Activated naive CD8-positive, alpha-beta T cell (primary cell): ENCODE results near the gene ACTL10.
"Not testable (repeated sequence)": the region's sequence is repeated elsewhere in the genome, so short reads cannot be mapped to it uniquely, and the experiment has no call there.

Experiments used
- H3K27ac Mint-ChIP-seq: one replicate; pipeline ENCODE4 v1.8.0; 2021; ENCODE audit warnings: mixed read lengths
- H3K27me3 Mint-ChIP-seq: one replicate; pipeline ENCODE4 v1.8.0; 2021; ENCODE audit warnings: mixed read lengths
- H3K36me3 Mint-ChIP-seq: one replicate; pipeline ENCODE4 v1.8.0; 2021; ENCODE audit warnings: mixed read lengths
- H3K4me1 Mint-ChIP-seq: one replicate; pipeline ENCODE4 v1.8.0; 2021; ENCODE audit warnings: low read depth, mixed read lengths
- H3K4me3 Mint-ChIP-seq: one replicate; pipeline ENCODE4 v1.8.0; 2021; ENCODE audit warnings: mild to moderate bottlenecking, mixed read lengths
- H3K9me3 Mint-ChIP-seq: one replicate; pipeline ENCODE4 v1.8.0; 2021; ENCODE audit warnings: low read depth, mixed read lengths

Gene ACTL10

DNA sequence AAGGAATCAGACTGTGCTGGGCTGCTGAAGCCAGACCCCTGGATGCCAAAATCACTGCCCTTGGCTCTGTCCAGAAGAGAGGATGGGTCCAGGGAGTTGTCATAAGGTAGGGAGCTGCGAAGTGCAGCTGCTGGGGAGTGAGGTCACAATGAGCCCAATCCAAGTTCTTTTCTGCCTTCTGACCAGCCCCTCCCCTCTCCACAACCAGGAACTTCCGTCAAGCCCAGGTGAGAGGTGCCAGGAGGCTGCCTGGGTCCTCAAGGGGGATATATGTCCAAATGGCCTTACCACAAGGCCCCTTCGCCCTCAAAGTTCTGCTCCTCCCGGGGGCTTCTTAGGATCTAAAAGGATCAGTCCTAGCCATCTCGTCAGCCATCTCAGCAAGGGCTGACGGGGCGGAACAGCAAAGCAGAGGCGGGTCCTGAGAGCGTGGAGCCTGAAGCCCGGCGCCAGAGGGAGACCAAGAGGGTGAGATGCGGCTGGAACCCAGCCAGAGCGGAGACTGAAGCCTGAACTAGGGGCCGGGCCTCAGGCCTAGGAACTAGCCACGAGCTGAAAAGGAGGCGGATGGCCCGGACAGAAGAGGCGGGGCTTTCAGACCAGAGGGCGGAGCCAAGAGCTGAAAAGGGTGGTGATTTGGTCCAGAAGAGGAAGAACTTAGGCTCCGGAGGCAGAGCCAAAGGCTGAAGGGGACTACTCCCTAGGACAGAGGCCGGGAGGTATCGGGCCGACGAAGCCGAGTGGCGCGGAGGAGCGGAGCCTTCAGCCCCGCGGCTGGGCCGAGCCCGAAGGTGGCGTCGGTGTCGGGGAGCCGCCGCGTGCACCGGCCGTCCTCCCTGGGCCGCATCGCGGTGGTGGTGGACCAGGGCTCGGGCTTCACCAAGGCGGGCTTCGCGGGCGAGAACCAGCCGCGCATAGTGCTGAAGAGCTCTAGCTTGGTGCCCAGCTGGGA is at the start of gene ACTL10:
TSS of gene ACTL10 (plus strand) at position 651 of the 952 bp plus-strand sequence. CDS start 555 bp downstream, outside the sequence.
- Mint-ChIP-seq H3K27me3 (no peaks in the 10 kb centered on the region), H3K4me1 (peaks cover 26% of the 10 kb centered on the region), H3K36me3 (no peaks in the 10 kb centered on the region), H3K9me3 (no peaks in the 10 kb centered on the region), H3K27ac (peak within 1 kb of the TSS; percentile 89), H3K4me3 (peak within 1 kb of the TSS; percentile 94)

DNA sequence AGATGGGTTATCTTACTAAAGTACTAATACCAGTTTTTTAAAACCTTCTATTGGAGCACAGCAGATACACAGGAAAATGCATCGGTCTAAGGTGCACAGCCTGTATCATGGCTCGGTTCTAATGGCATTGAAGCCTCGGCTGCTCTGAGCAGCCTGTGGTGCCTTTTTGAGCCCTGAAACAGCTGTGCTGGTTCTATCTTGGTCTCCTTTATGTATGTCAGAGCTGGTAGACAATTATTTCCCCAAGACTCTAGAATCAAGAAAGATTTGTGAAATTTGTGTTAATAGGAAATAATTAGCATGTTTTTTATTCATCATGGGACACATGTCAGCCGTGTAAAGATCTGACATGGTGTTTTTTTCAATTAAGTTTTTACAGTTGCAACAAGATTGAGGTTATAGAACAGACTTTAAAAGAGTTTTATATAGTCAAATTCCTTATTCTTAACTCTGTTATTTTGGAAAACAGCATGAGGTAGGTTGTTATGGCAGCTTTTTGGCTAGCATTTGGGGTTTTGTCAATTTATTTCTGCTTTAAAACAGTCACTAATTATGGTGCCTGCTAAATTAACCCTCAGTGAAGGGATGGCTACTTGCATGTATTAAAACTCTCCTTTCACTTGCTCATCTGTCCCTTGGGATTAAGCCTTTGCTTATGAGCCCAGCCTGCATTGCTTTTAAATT is 44.9 kb upstream of the ACTL10 start:
- Mint-ChIP-seq H3K27ac (no peak overlapping the region), H3K4me3 (no peak overlapping the region), H3K27me3 (no peaks in the 10 kb centered on the region), H3K36me3 (peaks cover 12% of the 10 kb centered on the region), H3K9me3 (no peaks in the 10 kb centered on the region), H3K4me1 (peaks cover 8% of the 10 kb centered on the region)

GRCh38 chr20:33622705-33623365 is 43.9 kb upstream of the ACTL10 start:
- Mint-ChIP-seq H3K4me1 (peaks cover 8% of the 10 kb centered on the region), H3K27ac (no peak overlapping the region), H3K4me3 (no peak overlapping the region), H3K9me3 (no peaks in the 10 kb centered on the region), H3K36me3 (peaks cover 12% of the 10 kb centered on the region), H3K27me3 (no peaks in the 10 kb centered on the region)

GRCh38 chr20:33624399-33624798 is 42.3 kb upstream of the ACTL10 start:
- no peak overlapping the region for H3K4me3 Mint-ChIP-seq
- no peaks in the 10 kb centered on the region for H3K27me3 Mint-ChIP-seq
- H3K4me1 Mint-ChIP-seq, result peaks cover 8% of the 10 kb centered on the region
- peaks cover 17% of the 10 kb centered on the region for H3K36me3 Mint-ChIP-seq
- peak overlapping the region; percentile 61 for H3K27ac Mint-ChIP-seq
- H3K9me3 Mint-ChIP-seq, result no peaks in the 10 kb centered on the region

- H3K4me3 Mint-ChIP-seq, result no peak overlapping the region
- H3K27ac Mint-ChIP-seq, result no peak overlapping the region
- H3K4me1 Mint-ChIP-seq, result peaks cover 8% of the 10 kb centered on the region
- H3K27me3 Mint-ChIP-seq, result no peaks in the 10 kb centered on the region
- H3K36me3 Mint-ChIP-seq, result peaks cover 14% of the 10 kb centered on the region
- H3K9me3 Mint-ChIP-seq, result no peaks in the 10 kb centered on the region
Observed at GRCh38 chr20:33626190-33626589, 40.6 kb upstream of the ACTL10 start.

DNA sequence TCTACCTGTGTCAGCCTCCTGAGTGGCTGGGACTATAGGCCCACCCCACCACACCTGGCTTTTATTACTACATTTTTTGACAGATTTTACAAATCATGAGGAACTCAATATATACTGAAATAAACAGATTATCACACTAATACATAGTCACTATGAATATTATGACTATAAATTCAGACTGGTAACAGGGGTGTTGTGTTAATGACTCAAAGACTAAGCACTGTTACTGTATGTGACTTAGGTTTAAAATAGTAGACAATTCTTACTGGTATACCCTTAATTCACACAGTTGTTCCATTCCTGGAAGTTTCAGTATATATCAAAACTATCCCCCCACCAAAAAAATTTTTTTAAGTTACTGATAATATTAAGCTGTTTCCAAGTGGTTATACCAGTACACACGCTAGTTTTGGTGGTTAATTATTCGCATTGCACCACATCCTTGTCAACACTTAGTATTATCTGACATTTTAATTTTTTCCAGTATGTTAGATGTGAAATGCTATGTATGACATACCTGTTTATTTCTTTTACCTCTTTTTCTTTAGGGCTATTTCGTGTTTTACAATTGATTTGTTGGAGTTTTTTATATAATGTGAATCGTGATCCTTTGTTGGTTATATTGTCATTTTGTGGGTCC is 39.0 kb upstream of the ACTL10 start:
- no peak overlapping the region for H3K27ac Mint-ChIP-seq
- peaks cover 8% of the 10 kb centered on the region for H3K4me1 Mint-ChIP-seq
- H3K9me3 Mint-ChIP-seq, result no peaks in the 10 kb centered on the region
- no peaks in the 10 kb centered on the region for H3K27me3 Mint-ChIP-seq
- H3K36me3 Mint-ChIP-seq, result peaks cover 14% of the 10 kb centered on the region
- H3K4me3 Mint-ChIP-seq, result no peak overlapping the region

DNA sequence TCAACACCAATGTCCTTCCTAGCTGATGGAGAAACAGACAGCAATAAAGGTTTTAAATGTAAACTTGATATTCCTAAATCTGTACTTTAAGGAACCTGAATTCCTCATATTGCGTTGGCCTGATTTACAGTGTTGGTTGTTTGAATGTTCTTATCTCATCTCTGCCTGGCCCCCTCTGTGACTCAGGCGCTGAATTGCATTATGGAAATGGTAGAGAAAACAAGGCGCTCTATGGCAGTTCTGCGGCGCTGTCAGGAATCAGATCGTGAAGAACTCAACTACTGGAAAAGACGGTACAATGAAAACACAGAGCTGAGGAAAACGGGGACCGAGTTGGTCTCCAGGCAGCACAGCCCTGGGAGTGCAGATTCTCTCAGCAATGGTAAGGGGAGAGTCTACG is 37.2 kb upstream of the ACTL10 start:
- Mint-ChIP-seq H3K27ac (no peak overlapping the region), H3K9me3 (no peaks in the 10 kb centered on the region), H3K27me3 (no peaks in the 10 kb centered on the region), H3K4me3 (no peak overlapping the region), H3K4me1 (peaks cover 4% of the 10 kb centered on the region), H3K36me3 (peaks cover 12% of the 10 kb centered on the region)

GRCh38 chr20:33629979-33630378 is 36.8 kb upstream of the ACTL10 start:
- Mint-ChIP-seq H3K4me1 (peaks cover 3% of the 10 kb centered on the region), H3K27ac (no peak overlapping the region), H3K4me3 (no peak overlapping the region), H3K27me3 (no peaks in the 10 kb centered on the region), H3K36me3 (peaks cover 9% of the 10 kb centered on the region), H3K9me3 (no peaks in the 10 kb centered on the region)

- Mint-ChIP-seq H3K4me3 (no peak overlapping the region), H3K27ac (no peak overlapping the region)
Observed at GRCh38 chr20:33630507-33630906, 36.2 kb upstream of the ACTL10 start.

DNA sequence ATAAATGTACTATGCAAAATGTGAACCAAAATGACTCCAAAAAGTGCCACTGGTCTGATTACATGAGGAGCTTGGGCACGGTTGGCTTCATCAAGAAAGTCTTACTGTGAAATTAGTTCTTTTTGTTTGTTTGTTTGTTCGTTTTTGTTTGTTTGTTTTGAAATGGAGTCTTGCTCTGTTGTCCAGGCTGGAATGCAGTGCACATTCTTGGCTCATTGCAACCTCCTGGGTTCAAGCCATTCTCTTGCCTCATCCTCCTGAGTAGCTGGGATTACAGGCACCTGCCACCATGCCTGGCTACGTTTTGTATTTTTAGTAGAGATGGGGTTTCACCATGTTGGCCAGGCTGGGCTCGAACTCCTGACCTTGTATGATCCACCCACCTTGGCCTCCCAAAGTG is 34.8 kb upstream of the ACTL10 start:
- H3K27ac Mint-ChIP-seq, H3K27me3 Mint-ChIP-seq, H3K36me3 Mint-ChIP-seq: not testable (repeated sequence)

More at GRCh38 chr20:33630507-33630906, 36.2 kb upstream of the ACTL10 start:
- H3K9me3 Mint-ChIP-seq, result no peaks in the 10 kb centered on the region
- peaks cover 6% of the 10 kb centered on the region for H3K36me3 Mint-ChIP-seq
- H3K4me1 Mint-ChIP-seq, result peaks cover 3% of the 10 kb centered on the region
- H3K27me3 Mint-ChIP-seq, result no peaks in the 10 kb centered on the region

DNA sequence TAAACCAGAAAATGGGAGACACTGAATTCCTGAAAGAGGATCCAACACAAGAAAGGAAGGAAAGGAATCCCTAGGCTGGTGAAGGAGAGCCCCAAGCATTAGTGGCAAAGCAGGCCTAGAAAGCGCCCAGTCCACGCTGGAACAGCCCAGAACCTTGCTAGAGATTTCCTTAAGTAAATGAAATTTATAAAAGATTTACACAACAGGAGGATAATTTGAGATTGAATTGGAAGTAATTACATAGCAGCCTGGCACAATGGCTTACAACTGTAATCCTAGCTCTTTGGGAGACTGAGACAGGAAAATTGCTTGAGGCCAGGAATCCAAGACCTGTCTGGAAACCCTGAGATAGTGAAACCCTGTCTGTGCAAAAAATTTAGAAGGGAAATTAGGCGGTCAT is 31.4 kb upstream of the ACTL10 start:
- Mint-ChIP-seq H3K9me3 (no peaks in the 10 kb centered on the region), H3K4me1 (peaks cover 3% of the 10 kb centered on the region), H3K4me3 (no peak overlapping the region), H3K27me3 (no peaks in the 10 kb centered on the region), H3K36me3 (peaks cover 11% of the 10 kb centered on the region), H3K27ac (no peak overlapping the region)

More for the DNA sequence above, 34.8 kb upstream of the ACTL10 start:
- not testable (repeated sequence) for H3K9me3 Mint-ChIP-seq, H3K4me3 Mint-ChIP-seq, H3K4me1 Mint-ChIP-seq

GRCh38 chr20:33636776-33637175 is 30.0 kb upstream of the ACTL10 start:
- H3K27me3 Mint-ChIP-seq, result no peaks in the 10 kb centered on the region
- H3K4me1 Mint-ChIP-seq, result peaks cover 3% of the 10 kb centered on the region
- H3K36me3 Mint-ChIP-seq, result peaks cover 11% of the 10 kb centered on the region
- H3K9me3 Mint-ChIP-seq, result no peaks in the 10 kb centered on the region
- peak overlapping the region; percentile 38 for H3K27ac Mint-ChIP-seq
- no peak overlapping the region for H3K4me3 Mint-ChIP-seq

DNA sequence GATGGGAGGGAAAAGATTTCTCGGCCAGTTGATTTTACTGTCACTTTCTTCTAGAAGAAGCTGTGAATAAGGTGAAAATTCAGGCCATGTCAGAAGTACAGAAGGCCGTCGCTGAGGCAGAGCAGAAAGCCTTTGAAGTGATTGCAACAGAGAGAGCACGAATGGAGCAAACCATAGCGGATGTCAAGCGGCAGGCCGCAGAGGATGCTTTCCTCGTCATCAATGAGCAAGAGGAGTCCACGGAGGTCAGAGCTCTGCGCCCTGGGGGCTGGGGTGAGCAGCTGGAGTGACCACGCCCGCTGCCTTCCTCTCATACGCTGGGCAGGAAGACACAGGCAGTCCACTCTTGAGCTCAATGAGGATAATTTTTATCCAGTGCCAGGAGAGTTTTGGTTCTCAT is 26.5 kb upstream of the ACTL10 start:
- Mint-ChIP-seq H3K27ac (no peak overlapping the region), H3K36me3 (peaks cover 11% of the 10 kb centered on the region), H3K9me3 (no peaks in the 10 kb centered on the region), H3K27me3 (no peaks in the 10 kb centered on the region), H3K4me1 (no peaks in the 10 kb centered on the region), H3K4me3 (no peak overlapping the region)

DNA sequence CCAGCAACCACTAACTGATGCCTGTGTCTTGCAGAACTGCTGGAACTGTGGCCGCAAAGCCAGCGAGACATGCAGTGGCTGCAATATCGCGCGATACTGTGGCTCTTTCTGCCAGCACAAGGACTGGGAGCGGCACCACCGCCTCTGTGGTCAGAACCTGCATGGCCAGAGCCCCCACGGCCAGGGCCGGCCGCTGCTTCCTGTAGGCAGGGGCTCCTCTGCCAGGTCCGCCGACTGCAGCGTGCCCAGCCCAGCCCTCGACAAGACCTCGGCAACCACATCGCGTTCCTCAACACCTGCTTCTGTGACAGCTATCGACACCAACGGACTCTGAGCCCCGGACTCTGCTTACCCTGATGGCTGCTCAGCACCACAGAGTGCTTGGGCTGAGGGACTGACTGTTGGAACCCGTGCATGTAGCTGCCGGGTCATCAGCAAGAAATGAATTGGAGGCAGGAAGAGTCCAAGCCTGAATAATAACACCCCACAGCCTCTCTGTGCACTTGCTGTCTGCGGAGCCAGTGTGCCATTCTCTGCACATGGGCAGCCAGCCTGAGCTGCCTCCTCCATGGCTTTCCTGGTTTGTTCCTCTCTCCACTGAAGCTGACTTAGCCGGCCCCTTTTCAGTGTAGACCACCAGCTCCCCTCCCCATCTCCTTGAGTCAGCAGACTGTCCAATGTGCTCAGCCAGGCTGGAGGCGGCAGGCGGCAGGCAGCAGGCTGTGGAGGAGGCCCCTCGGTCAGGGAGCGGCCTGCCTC is 22.3 kb upstream of the ACTL10 start:
- no peak overlapping the region for H3K27ac Mint-ChIP-seq
- H3K36me3 Mint-ChIP-seq, result peaks cover 6% of the 10 kb centered on the region
- H3K27me3 Mint-ChIP-seq, result no peaks in the 10 kb centered on the region

More for the DNA sequence above, 22.3 kb upstream of the ACTL10 start:
- H3K4me3 Mint-ChIP-seq, result no peak overlapping the region
- no peaks in the 10 kb centered on the region for H3K4me1 Mint-ChIP-seq
- H3K9me3 Mint-ChIP-seq, result no peaks in the 10 kb centered on the region
